ENCODE results near the gene BIRC2. TPM values are rescaled to one million over a fixed set of nuclear protein-coding genes. Genes with fewer than 3 reads are reported as not detected.
A peak's percentile ranks its signal among the peaks of the same experiment; 100 is the strongest.

BIRC2 gene
- polyA plus RNA-seq, 1 experiment, result 34.5 TPM

- H3K4me3 ChIP-seq (ENCODE audit: low read depth, low read length), result no peak overlapping the region
- no peak for DNase-seq (ENCODE audit: low read depth)
- ChIA-PET CTCF (interaction anchor here (0.9 to 2.9 kb wide), 7 partner anchors 11 to 266 kb away, joined by 3 to 38 read pairs (median 4); no protein-coding TSS in a partner anchor), POLR2A (interaction anchor here (0.5 kb wide), 1 partner anchor 12 kb away, joined by 3 read pairs; no protein-coding TSS in a partner anchor)
- H3K36me3 ChIP-seq (ENCODE audit: control insufficient read depth, insufficient read depth, low read length), result peaks cover 9% of the 10 kb centered on the region
- TF ChIP-seq CTCF (IDR thresholded peaks at IDR 0.05; ENCODE audit: insufficient read depth, low read depth, low read length), result no peak
- H3K27me3 ChIP-seq (ENCODE audit: control insufficient read depth, insufficient read depth, low read length), result no peaks in the 10 kb centered on the region
Observed at GRCh38 chr11:102389253-102389652, 42.2 kb downstream of the BIRC2 start.

GRCh38 chr11:102390667-102391465, 43.9 kb downstream of the BIRC2 start:
- ChIA-PET POLR2A (no interaction called here), CTCF (interaction anchor here (0.6 to 4.6 kb wide), 41 partner anchors 9 to 278 kb away, joined by 3 to 38 read pairs (median 4); no protein-coding TSS in a partner anchor)
- Histone ChIP-seq H3K36me3 (ENCODE audit: control insufficient read depth, insufficient read depth, low read length) (peaks cover 9% of the 10 kb centered on the region), H3K4me3 (ENCODE audit: low read depth, low read length) (no peak overlapping the region), H3K27me3 (ENCODE audit: control insufficient read depth, insufficient read depth, low read length) (no peaks in the 10 kb centered on the region)
- no peak for DNase-seq (ENCODE audit: low read depth)
- peak; percentile 86 for TF ChIP-seq CTCF (IDR thresholded peaks at IDR 0.05; ENCODE audit: insufficient read depth, low read depth, low read length)

GRCh38 chr11:102391549-102392237, 44.7 kb downstream of the BIRC2 start:
- POLR2A ChIA-PET, result no interaction called here
- H3K4me3 ChIP-seq (ENCODE audit: low read depth, low read length), result no peak overlapping the region
- H3K27me3 ChIP-seq (ENCODE audit: control insufficient read depth, insufficient read depth, low read length), result no peaks in the 10 kb centered on the region
- CTCF ChIA-PET, result interaction anchor here (1.2 to 4.6 kb wide), 12 partner anchors 9 to 275 kb away, joined by 3 to 38 read pairs (median 8); no protein-coding TSS in a partner anchor
- peaks cover 11% of the 10 kb centered on the region for H3K36me3 ChIP-seq (ENCODE audit: control insufficient read depth, insufficient read depth, low read length)
- TF ChIP-seq CTCF (IDR thresholded peaks at IDR 0.05; ENCODE audit: insufficient read depth, low read depth, low read length), result no peak
- no peak for DNase-seq (ENCODE audit: low read depth)

- DNase-seq (ENCODE audit: low read depth), result no peak
- POLR2A ChIA-PET, result interaction anchor here (0.6 to 0.7 kb wide), 2 partner anchors 81 to 946 kb away, joined by 3 read pairs; no protein-coding TSS in a partner anchor
- CTCF ChIA-PET, result interaction anchor here (0.8 to 4.6 kb wide), 7 partner anchors 11 to 273 kb away, joined by 3 to 28 read pairs (median 7); no protein-coding TSS in a partner anchor
- Histone ChIP-seq H3K36me3 (ENCODE audit: control insufficient read depth, insufficient read depth, low read length) (peaks cover 11% of the 10 kb centered on the region), H3K4me3 (ENCODE audit: low read depth, low read length) (no peak overlapping the region), H3K27me3 (ENCODE audit: control insufficient read depth, insufficient read depth, low read length) (no peaks in the 10 kb centered on the region)
- no peak for TF ChIP-seq CTCF (IDR thresholded peaks at IDR 0.05; ENCODE audit: insufficient read depth, low read depth, low read length)
Observed at GRCh38 chr11:102393272-102393730, 46.3 kb downstream of the BIRC2 start.
